Measurements from ENCODE around the gene CTDNEP1.
"Not testable (repeated sequence)": the region's sequence is repeated elsewhere in the genome, so short reads cannot be mapped to it uniquely, and the experiment has no call there.

The CTDNEP1 gene

GRCh38 chr17:7246779-7247178 lies 4.8 kb downstream of the CTDNEP1 start:
- Histone ChIP-seq H3K9me3 (ENCODE audit: insufficient read depth, low read length) (no peaks in the 10 kb centered on the region), H3K79me2 (ENCODE audit: insufficient read depth, low read length) (peaks cover 56% of the 10 kb centered on the region), H3K4me3 (ENCODE audit: insufficient read depth, low read length, poor library complexity, severe bottlenecking) (no peak overlapping the region), H3K27me3 (ENCODE audit: low read length) (no peaks in the 10 kb centered on the region), H3K9ac (ENCODE audit: low read length) (no peak overlapping the region), H3K4me2 (ENCODE audit: low read depth, low read length, poor library complexity, severe bottlenecking) (no peak overlapping the region), H3K36me3 (ENCODE audit: low read length) (no peaks in the 10 kb centered on the region; the same call in 1 of the 2 replicates), H2AFZ (ENCODE audit: low read depth, low read length, severe bottlenecking) (no peak overlapping the region), H4K20me1 (ENCODE audit: low read depth, low read length) (no peaks in the 10 kb centered on the region), H3F3A (ENCODE audit: insufficient read depth) (peaks cover 24% of the 10 kb centered on the region), H3K27ac (ENCODE audit: low read depth, low read length) (no peak overlapping the region), H3K9me2 (replicated peaks; ENCODE audit: insufficient read depth, low read length) (no peaks in the 10 kb centered on the region)
- no peak for TF ChIP-seq EZH2phosphoT487 (conservative IDR thresholded peaks at IDR 0.05; ENCODE audit: low read length)
- no peak for TF ChIP-seq CTCF (IDR thresholded peaks at IDR 0.05; ENCODE audit: insufficient read depth, low read length, poor library complexity, severe bottlenecking)

- H3K9me2 ChIP-seq (replicated peaks; ENCODE audit: insufficient read depth, low read length); H3K4me3 ChIP-seq (ENCODE audit: insufficient read depth, low read length, poor library complexity, severe bottlenecking); H3K9me3 ChIP-seq (ENCODE audit: insufficient read depth, low read length); H4K20me1 ChIP-seq (ENCODE audit: low read depth, low read length); H3K27me3 ChIP-seq (ENCODE audit: low read length); H2AFZ ChIP-seq (ENCODE audit: low read depth, low read length, severe bottlenecking); H3K36me3 ChIP-seq (ENCODE audit: low read length); H3K4me2 ChIP-seq (ENCODE audit: low read depth, low read length, poor library complexity, severe bottlenecking); H3K9ac ChIP-seq (ENCODE audit: low read length); H3K27ac ChIP-seq (ENCODE audit: low read depth, low read length): not testable (repeated sequence)
- peaks cover 45% of the 10 kb centered on the region for H3K79me2 ChIP-seq (ENCODE audit: insufficient read depth, low read length)
- H3F3A ChIP-seq (ENCODE audit: insufficient read depth) = peaks cover 45% of the 10 kb centered on the region
Observed at GRCh38 chr17:7243838-7244237, 7.7 kb downstream of the CTDNEP1 start.

GRCh38 chr17:7243453-7243729 lies 8.1 kb downstream of the CTDNEP1 start:
- Histone ChIP-seq H3K9ac (ENCODE audit: low read length) (peak overlapping the region; percentile 97), H3K27me3 (ENCODE audit: low read length) (no peaks in the 10 kb centered on the region), H3K9me2 (replicated peaks; ENCODE audit: insufficient read depth, low read length) (no peaks in the 10 kb centered on the region), H3K36me3 (ENCODE audit: low read length) (no peaks in the 10 kb centered on the region; the same call in 1 of the 2 replicates), H3K79me2 (ENCODE audit: insufficient read depth, low read length) (peaks cover 44% of the 10 kb centered on the region), H3K27ac (ENCODE audit: low read depth, low read length) (peak overlapping the region; percentile 84; the same call in 1 of the 2 replicates), H3K9me3 (ENCODE audit: insufficient read depth, low read length) (no peaks in the 10 kb centered on the region), H3F3A (ENCODE audit: insufficient read depth) (peaks cover 45% of the 10 kb centered on the region), H3K4me3 (ENCODE audit: insufficient read depth, low read length, poor library complexity, severe bottlenecking) (peak overlapping the region; percentile 90), H3K4me2 (ENCODE audit: low read depth, low read length, poor library complexity, severe bottlenecking) (peak overlapping the region; percentile 92), H4K20me1 (ENCODE audit: low read depth, low read length) (no peaks in the 10 kb centered on the region), H2AFZ (ENCODE audit: low read depth, low read length, severe bottlenecking) (no peak overlapping the region)
- TF ChIP-seq EZH2phosphoT487 (conservative IDR thresholded peaks at IDR 0.05; ENCODE audit: low read length) = no peak
- TF ChIP-seq CTCF (IDR thresholded peaks at IDR 0.05; ENCODE audit: insufficient read depth, low read length, poor library complexity, severe bottlenecking) = no peak

- peak overlapping the region; percentile 84 for H3K27ac ChIP-seq (ENCODE audit: low read depth, low read length)
- peak overlapping the region; percentile 97 for H3K9ac ChIP-seq (ENCODE audit: low read length)
- H3K4me3 ChIP-seq (ENCODE audit: insufficient read depth, low read length, poor library complexity, severe bottlenecking) = peak overlapping the region; percentile 90
- H3K79me2 ChIP-seq (ENCODE audit: insufficient read depth, low read length) = peaks cover 39% of the 10 kb centered on the region
- no peaks in the 10 kb centered on the region for H3K9me2 ChIP-seq (replicated peaks; ENCODE audit: insufficient read depth, low read length)
- peak overlapping the region; percentile 92 for H3K4me2 ChIP-seq (ENCODE audit: low read depth, low read length, poor library complexity, severe bottlenecking)
- H3K9me3 ChIP-seq (ENCODE audit: insufficient read depth, low read length) = no peaks in the 10 kb centered on the region
- no peaks in the 10 kb centered on the region for H3K27me3 ChIP-seq (ENCODE audit: low read length)
- H3K36me3 ChIP-seq (ENCODE audit: low read length) = no peaks in the 10 kb centered on the region; the same call in 1 of the 2 replicates
- H4K20me1 ChIP-seq (ENCODE audit: low read depth, low read length) = no peaks in the 10 kb centered on the region
- H2AFZ ChIP-seq (ENCODE audit: low read depth, low read length, severe bottlenecking) = peak overlapping the region; percentile 76
- H3F3A ChIP-seq (ENCODE audit: insufficient read depth) = peaks cover 45% of the 10 kb centered on the region
- TF ChIP-seq EZH2phosphoT487 (conservative IDR thresholded peaks at IDR 0.05; ENCODE audit: low read length) = no peak
Observed at GRCh38 chr17:7242717-7243452, 8.6 kb downstream of the CTDNEP1 start.
